Neural crest cell (in vitro differentiated cells): ENCODE measurements around the gene RPP21. TPM values are rescaled to one million over a fixed set of nuclear protein-coding genes. Genes with fewer than 3 reads are reported as not detected.

Experiments
- DNase-seq: peaks from one replicate; pipeline ENCODE4 v3.0.0; 2021; ENCODE audit warnings: low read depth, mixed read lengths, low spot score
- H3K27ac Mint-ChIP-seq: one replicate; pipeline ENCODE4 v1.8.0; 2021; ENCODE audit warnings: mild to moderate bottlenecking, mixed read lengths; ENCODE audit not compliant: unreplicated experiment
- H3K27me3 Mint-ChIP-seq: 2 replicates; pipeline ENCODE4 v1.8.0; 2021; ENCODE audit warnings: low read depth, mild to moderate bottlenecking, mixed read lengths
- H3K36me3 Mint-ChIP-seq: 2 replicates; pipeline ENCODE4 v1.8.0; 2021; ENCODE audit warnings: low read depth, mild to moderate bottlenecking, mixed read lengths
- H3K4me1 Mint-ChIP-seq: 2 replicates; pipeline ENCODE4 v1.8.0; 2021; ENCODE audit warnings: mixed read lengths
- H3K4me3 Mint-ChIP-seq: one replicate; pipeline ENCODE4 v1.8.0; 2021; ENCODE audit warnings: mild to moderate bottlenecking, mixed read lengths
- H3K9me3 Mint-ChIP-seq: 2 replicates; pipeline ENCODE4 v1.8.0; 2021; ENCODE audit warnings: mixed read lengths
- CTCF ChIP-seq: fragments of 200-600 bp; sonication (generic); conservative IDR thresholded peaks from 2 replicates; pipeline ENCODE4 v1.5.0; 2021; ENCODE audit warnings: antibody characterized with exemption, mild to moderate bottlenecking
- total RNA-seq: library from RNA; stranded (reverse); gene quantifications from 2 replicates; pipeline ENCODE4 v1.2.1, GENCODE V29; 2021

RPP21 gene
- total RNA-seq, 1 donor from 2014 or later, result 64.8 TPM

DNA sequence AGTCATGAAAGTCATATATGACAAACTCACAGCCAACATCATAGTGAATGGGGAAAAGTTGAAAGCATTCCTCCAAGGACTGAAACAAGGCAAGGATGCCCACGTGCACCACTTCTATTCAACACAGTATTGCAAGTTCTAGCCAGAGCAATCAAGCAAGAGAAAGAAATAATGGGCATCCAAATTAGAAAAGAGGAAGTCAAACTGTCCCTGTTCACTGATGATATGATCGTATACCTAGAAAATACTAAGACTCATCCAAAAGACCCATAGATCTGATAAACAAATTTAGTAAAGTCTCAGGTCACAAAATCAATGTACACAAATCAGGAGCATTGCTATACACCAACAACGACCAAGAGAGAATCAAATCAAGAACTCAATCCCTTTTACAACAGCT lies 41.2 kb downstream of the RPP21 start:
- TF ChIP-seq CTCF, result no peak
- DNase-seq, result no peak
- Mint-ChIP-seq H3K4me3 (no peak overlapping the region), H3K27me3 (peaks cover 94% of the 10 kb centered on the region), H3K36me3 (no peaks in the 10 kb centered on the region), H3K4me1 (no peaks in the 10 kb centered on the region), H3K9me3 (no peaks in the 10 kb centered on the region), H3K27ac (no peak overlapping the region)

DNA sequence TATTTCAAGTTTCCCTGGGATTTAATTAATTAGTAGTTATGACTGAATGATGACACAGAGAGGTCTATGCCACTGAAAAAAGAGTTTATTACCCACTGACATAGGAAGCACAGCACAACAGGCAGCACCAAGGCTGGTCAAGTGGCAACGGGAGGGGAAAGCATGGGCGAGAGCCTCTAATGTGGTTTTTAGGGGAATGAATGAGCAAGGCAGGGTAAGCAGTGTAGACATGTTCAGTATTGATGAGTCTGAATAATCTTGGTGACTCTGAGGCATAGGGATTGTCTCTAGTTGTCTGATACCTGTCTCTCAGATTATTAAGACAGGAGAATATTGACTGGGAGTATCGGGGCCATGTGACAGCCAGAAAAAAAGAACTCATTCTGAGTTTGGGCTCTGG lies 46.3 kb downstream of the RPP21 start:
- Mint-ChIP-seq H3K27me3 (peaks cover 90% of the 10 kb centered on the region), H3K9me3 (no peaks in the 10 kb centered on the region), H3K36me3 (no peaks in the 10 kb centered on the region), H3K4me3 (no peak overlapping the region), H3K27ac (no peak overlapping the region), H3K4me1 (no peaks in the 10 kb centered on the region)
- DNase-seq, result no peak
- TF ChIP-seq CTCF, result no peak

DNA sequence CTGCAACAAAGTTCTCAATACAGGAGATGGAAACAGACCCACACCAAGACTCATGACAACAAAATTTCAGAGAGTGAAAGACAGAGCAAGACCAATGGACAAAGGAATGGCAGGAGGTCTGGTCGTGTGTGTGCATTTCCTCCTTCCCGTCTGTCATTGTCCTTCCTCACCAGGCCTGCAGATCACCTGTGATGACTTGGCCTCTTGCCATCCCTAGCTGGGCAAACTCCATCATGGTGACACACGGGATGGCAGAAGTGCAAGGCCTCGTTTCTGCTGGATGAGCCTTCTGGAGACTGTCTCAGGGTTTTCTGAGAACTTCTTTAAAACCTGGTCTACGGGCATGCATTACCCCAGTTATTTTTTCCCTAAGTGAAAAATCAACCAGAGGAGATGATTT lies 49.2 kb downstream of the RPP21 start:
- Mint-ChIP-seq H3K27me3 (peaks cover 90% of the 10 kb centered on the region), H3K27ac (no peak overlapping the region), H3K9me3 (no peaks in the 10 kb centered on the region), H3K36me3 (no peaks in the 10 kb centered on the region), H3K4me1 (no peaks in the 10 kb centered on the region), H3K4me3 (no peak overlapping the region)
- DNase-seq, result no peak
- no peak for TF ChIP-seq CTCF

Other genes with a start within 250 kb of the RPP21 start
- gene TRIM31, start 232.1 kb upstream of the RPP21 start, total RNA-seq, result not detected in 2 replicates
- not detected in 2 replicates for gene TRIM40, start 209.0 kb upstream of the RPP21 start, total RNA-seq
- not detected in 2 replicates for gene TRIM10, start 183.9 kb upstream of the RPP21 start, total RNA-seq
- not detected in 2 replicates for gene TRIM15, start 181.6 kb upstream of the RPP21 start, total RNA-seq
- gene TRIM26, start 131.8 kb upstream of the RPP21 start, total RNA-seq, result 36.2 and 36.5 TPM in 2 replicates
- gene TRIM39, start 18.2 kb upstream of the RPP21 start, total RNA-seq, result 13.9 and 14.5 TPM in 2 replicates
- gene HLA-E, start 144.4 kb downstream of the RPP21 start, total RNA-seq, result 13.4 and 14.2 TPM in 2 replicates
- 71.0 and 71.6 TPM in 2 replicates for gene GNL1, start 211.3 kb downstream of the RPP21 start, total RNA-seq
- gene PRR3, start 212.1 kb downstream of the RPP21 start, total RNA-seq, result 41.4 and 41.5 TPM in 2 replicates
- gene ABCF1, start 226.3 kb downstream of the RPP21 start, total RNA-seq, result 93.7 and 98.2 TPM in 2 replicates